ENCODE measurements around the gene SLC17A3. TPM values are rescaled to one million over a fixed set of nuclear protein-coding genes. Genes with fewer than 3 reads are reported as not detected.

The SLC17A3 gene
- total RNA-seq, 4 donors from 2014 or later, result not detected

- TF ChIP-seq CTCF (IDR thresholded peaks at IDR 0.05) (no peak), POLR2A (IDR thresholded peaks at IDR 0.05) (no peak), EP300 (IDR thresholded peaks at IDR 0.05) (no peak)
- Histone ChIP-seq H3K9me3 (no peaks in the 10 kb centered on the region), H3K4me1 (no peaks in the 10 kb centered on the region), H3K27me3 (no peaks in the 10 kb centered on the region), H3K27ac (no peak overlapping the region), H3K4me3 (no peak overlapping the region), H3K36me3 (no peaks in the 10 kb centered on the region)
- WGBS, 2 donors, result 87 to 91% methylated on average over 4 of the region's 4 CpGs
- no peak for DNase-seq (ENCODE audit: low spot score in 2 of 2)
Observed at GRCh38 chr6:25903467-25904099, 29.5 kb upstream of the SLC17A3 start.

- no peak for DNase-seq (ENCODE audit: low spot score in 2 of 2)
- H3K27ac ChIP-seq, result no peak overlapping the region
- no peak overlapping the region for H3K4me3 ChIP-seq
- H3K4me1 ChIP-seq, result no peaks in the 10 kb centered on the region
- H3K9me3 ChIP-seq, result no peaks in the 10 kb centered on the region
- H3K36me3 ChIP-seq, result no peaks in the 10 kb centered on the region
- TF ChIP-seq EP300 (IDR thresholded peaks at IDR 0.05) (no peak), POLR2A (IDR thresholded peaks at IDR 0.05) (no peak), CTCF (IDR thresholded peaks at IDR 0.05) (no peak)
- whole genome bisulfite sequencing, 2 donors, result 92 to 96% methylated on average over 1 of the region's 1 CpG
- H3K27me3 ChIP-seq, result no peaks in the 10 kb centered on the region
Observed at GRCh38 chr6:25902071-25902470, 28.0 kb upstream of the SLC17A3 start.

GRCh38 chr6:25900843-25901242 is 26.8 kb upstream of the SLC17A3 start:
- Histone ChIP-seq H3K36me3 (no peaks in the 10 kb centered on the region), H3K27ac (no peak overlapping the region), H3K4me3 (no peak overlapping the region), H3K4me1 (no peaks in the 10 kb centered on the region), H3K27me3 (no peaks in the 10 kb centered on the region), H3K9me3 (no peaks in the 10 kb centered on the region)
- 70 to 83% methylated on average over 1 of the region's 1 CpG for WGBS, 2 donors
- TF ChIP-seq POLR2A (IDR thresholded peaks at IDR 0.05) (no peak), CTCF (IDR thresholded peaks at IDR 0.05) (no peak), EP300 (IDR thresholded peaks at IDR 0.05) (no peak)
- no peak for DNase-seq (ENCODE audit: low spot score in 2 of 2)

GRCh38 chr6:25899580-25900408 is 25.8 kb upstream of the SLC17A3 start:
- H3K36me3 ChIP-seq, result no peaks in the 10 kb centered on the region
- no peaks in the 10 kb centered on the region for H3K9me3 ChIP-seq
- no peak overlapping the region for H3K27ac ChIP-seq
- H3K4me3 ChIP-seq, result no peak overlapping the region
- DNase-seq (ENCODE audit: low spot score in 2 of 2), result no peak
- no peaks in the 10 kb centered on the region for H3K27me3 ChIP-seq
- no peaks in the 10 kb centered on the region for H3K4me1 ChIP-seq
- TF ChIP-seq POLR2A (IDR thresholded peaks at IDR 0.05) (no peak), CTCF (IDR thresholded peaks at IDR 0.05) (no peak), EP300 (IDR thresholded peaks at IDR 0.05) (no peak)
- WGBS, 2 donors, result 84 to 91% methylated on average over 2 of the region's 2 CpGs

GRCh38 chr6:25899123-25899522 is 25.1 kb upstream of the SLC17A3 start:
- TF ChIP-seq EP300 (IDR thresholded peaks at IDR 0.05), result no peak
- no peak for TF ChIP-seq CTCF (IDR thresholded peaks at IDR 0.05)
- TF ChIP-seq POLR2A (IDR thresholded peaks at IDR 0.05), result no peak
- 49 to 64% methylated on average over 2 of the region's 2 CpGs for WGBS, 2 donors
- H3K4me1 ChIP-seq, result no peaks in the 10 kb centered on the region
- no peak for DNase-seq (ENCODE audit: low spot score in 2 of 2)
- H3K9me3 ChIP-seq, result no peaks in the 10 kb centered on the region
- no peaks in the 10 kb centered on the region for H3K36me3 ChIP-seq
- H3K27me3 ChIP-seq, result no peaks in the 10 kb centered on the region
- H3K4me3 ChIP-seq, result no peak overlapping the region
- no peak overlapping the region for H3K27ac ChIP-seq

Data from tibial nerve (tissue), 4 donors.